ENCODE measurements around the gene RBMY1D. TPM values are rescaled to one million over a fixed set of nuclear protein-coding genes. Genes with fewer than 3 reads are reported as not detected.

RBMY1D gene
- total RNA-seq, 2 experiments from 2014 or later: not detected

GRCh38 chrY:21835052-21835451 is 59.3 kb downstream of the RBMY1D start:
- intact Hi-C loops (cut with micrococcal nuclease; ENCODE audit: unreplicated experiment): no loop called here
- no TSS peak for BruUV-seq (replicated peaks)
- H2AFZ ChIP-seq (ENCODE audit: low read length): no peak overlapping the region
- no peaks in the 10 kb centered on the region for H3K9me2 ChIP-seq (ENCODE audit: insufficient read depth, low read length)
- TF ChIP-seq CTCF (conservative IDR thresholded peaks at IDR 0.05; ENCODE audit: low read length): no peak
- TF ChIP-seq EZH2phosphoT487 (IDR thresholded peaks at IDR 0.05; ENCODE audit: borderline replicate concordance, low read depth, low read length): no peak
- no peaks in the 10 kb centered on the region for H3K79me2 ChIP-seq (ENCODE audit: insufficient read depth, low read depth, low read length)
- POLR2A ChIA-PET: no interaction called here
- H3K4me3 ChIP-seq (ENCODE audit: low read depth, low read length, poor library complexity, severe bottlenecking): no peak overlapping the region
- no peak overlapping the region for H3K27ac ChIP-seq (ENCODE audit: low read depth, low read length, poor library complexity, severe bottlenecking)
- H4K20me1 ChIP-seq (ENCODE audit: insufficient read depth, low read length): no peaks in the 10 kb centered on the region
- CTCF ChIA-PET (ENCODE audit: unreplicated experiment): no interaction called here
- H3K9me3 ChIP-seq (ENCODE audit: low read length): no peaks in the 10 kb centered on the region
- DNase-seq (ENCODE audit: low spot score): no peak
- H3K4me1 ChIP-seq (ENCODE audit: insufficient read depth, low read length, poor library complexity, severe bottlenecking): no peaks in the 10 kb centered on the region
- no peaks in the 10 kb centered on the region for H3K36me3 ChIP-seq (ENCODE audit: insufficient read depth, low read length)
- H3K4me2 ChIP-seq (ENCODE audit: low read length): no peak overlapping the region

Other genes starting within 250 kb of the RBMY1D start
- not detected in 2 replicates for gene RBMY1E, start 23.5 kb upstream of the RBMY1D start, total RNA-seq (2014; rRNA removed; shearing (Covaris generic))
- gene RBMY1E, start 23.5 kb upstream of the RBMY1D start, total RNA-seq (2022): not detected in 2 replicates

All from OCI-LY7 (cell line).